WERI-Rb-1 (cell line): ENCODE measurements around the gene TMEM214.

ENCODE experiments used
- DNase-seq: peaks from one replicate; pipeline ENCODE4 v3.0.0-alpha.2; 2020
- H3K27ac ChIP-seq: fragments of 250-450 bp; sonication (Bioruptor Pico); 2 replicates; pipeline ENCODE4 v1.5.1; 2020; ENCODE audit warnings: mild to moderate bottlenecking, moderate library complexity
- H3K27me3 ChIP-seq: fragments of 250-450 bp; sonication (Bioruptor Pico); 2 replicates; pipeline ENCODE4 v1.5.1; 2021; ENCODE audit warnings: mild to moderate bottlenecking, low read depth, moderate library complexity; ENCODE audit not compliant: insufficient read depth, severe bottlenecking
- H3K36me3 ChIP-seq: fragments of 250-450 bp; sonication (Bioruptor Pico); 2 replicates; pipeline ENCODE4 v1.5.1; 2020; ENCODE audit warnings: mild to moderate bottlenecking, moderate library complexity
- H3K4me3 ChIP-seq: 2 replicates; pipeline ENCODE4 v1.5.1; 2011; ENCODE audit warnings: low read depth, mild to moderate bottlenecking, control low read depth, low read length
- H3K9me3 ChIP-seq: fragments of 250-450 bp; sonication (Bioruptor Pico); 2 replicates; pipeline ENCODE4 v1.5.1; 2021; ENCODE audit warnings: mild to moderate bottlenecking, moderate library complexity; ENCODE audit not compliant: severe bottlenecking
- TF ChIP-seq, protein P1 (sequence below): IDR thresholded peaks from 2 replicates; pipeline ENCODE4 v1.5.1; 2011; ENCODE audit warnings: low read depth, mild to moderate bottlenecking, control low read depth, inconsistent platforms, low read length

The TMEM214 gene

GRCh38 chr2:27019931-27020855 lies 12.6 kb upstream of the TMEM214 start:
- no peak for DNase-seq
- H3K27me3 ChIP-seq, result no peaks in the 10 kb centered on the region

GRCh38 chr2:27021253-27022049 lies 11.3 kb upstream of the TMEM214 start:
- H3K4me3 ChIP-seq, result no peak overlapping the region
- TF ChIP-seq, protein P1, sequence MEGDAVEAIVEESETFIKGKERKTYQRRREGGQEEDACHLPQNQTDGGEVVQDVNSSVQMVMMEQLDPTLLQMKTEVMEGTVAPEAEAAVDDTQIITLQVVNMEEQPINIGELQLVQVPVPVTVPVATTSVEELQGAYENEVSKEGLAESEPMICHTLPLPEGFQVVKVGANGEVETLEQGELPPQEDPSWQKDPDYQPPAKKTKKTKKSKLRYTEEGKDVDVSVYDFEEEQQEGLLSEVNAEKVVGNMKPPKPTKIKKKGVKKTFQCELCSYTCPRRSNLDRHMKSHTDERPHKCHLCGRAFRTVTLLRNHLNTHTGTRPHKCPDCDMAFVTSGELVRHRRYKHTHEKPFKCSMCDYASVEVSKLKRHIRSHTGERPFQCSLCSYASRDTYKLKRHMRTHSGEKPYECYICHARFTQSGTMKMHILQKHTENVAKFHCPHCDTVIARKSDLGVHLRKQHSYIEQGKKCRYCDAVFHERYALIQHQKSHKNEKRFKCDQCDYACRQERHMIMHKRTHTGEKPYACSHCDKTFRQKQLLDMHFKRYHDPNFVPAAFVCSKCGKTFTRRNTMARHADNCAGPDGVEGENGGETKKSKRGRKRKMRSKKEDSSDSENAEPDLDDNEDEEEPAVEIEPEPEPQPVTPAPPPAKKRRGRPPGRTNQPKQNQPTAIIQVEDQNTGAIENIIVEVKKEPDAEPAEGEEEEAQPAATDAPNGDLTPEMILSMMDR, result no peak
- H3K27me3 ChIP-seq, result no peaks in the 10 kb centered on the region
- H3K36me3 ChIP-seq, result peaks cover 39% of the 10 kb centered on the region
- H3K27ac ChIP-seq, result no peak overlapping the region
- DNase-seq, result no peak
- H3K9me3 ChIP-seq, result no peaks in the 10 kb centered on the region

More at GRCh38 chr2:27019931-27020855, 12.6 kb upstream of the TMEM214 start:
- Histone ChIP-seq H3K27ac (no peak overlapping the region), H3K9me3 (no peaks in the 10 kb centered on the region), H3K36me3 (peaks cover 28% of the 10 kb centered on the region), H3K4me3 (no peak overlapping the region)
- TF ChIP-seq, protein P1, result no peak

DNA sequence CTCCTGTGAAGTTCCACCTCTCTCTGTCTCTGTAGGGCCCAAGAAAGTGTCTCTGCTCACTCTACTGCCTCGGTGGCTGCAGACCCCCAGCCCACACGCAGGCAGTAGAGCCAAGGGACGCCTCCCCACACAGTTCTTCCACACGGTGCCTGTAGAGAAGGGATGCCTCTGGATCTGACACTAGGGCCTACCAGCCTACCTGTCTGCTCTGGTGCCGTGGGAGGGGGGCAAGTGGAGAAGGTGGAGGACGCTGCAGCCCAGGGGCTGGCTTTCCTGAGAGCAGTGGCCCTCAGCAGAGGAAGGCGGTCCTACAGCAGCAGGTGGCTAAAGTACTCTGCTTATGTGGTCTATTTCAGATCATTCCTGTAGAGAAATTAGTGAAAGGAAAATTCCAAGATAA lies 9.0 kb upstream of the TMEM214 start:
- H3K9me3 ChIP-seq, result no peaks in the 10 kb centered on the region
- H3K4me3 ChIP-seq, result no peak overlapping the region
- H3K27ac ChIP-seq, result no peak overlapping the region
- H3K36me3 ChIP-seq, result peaks cover 49% of the 10 kb centered on the region
- H3K27me3 ChIP-seq, result no peaks in the 10 kb centered on the region
- TF ChIP-seq, protein P1, result no peak
- no peak for DNase-seq

DNA sequence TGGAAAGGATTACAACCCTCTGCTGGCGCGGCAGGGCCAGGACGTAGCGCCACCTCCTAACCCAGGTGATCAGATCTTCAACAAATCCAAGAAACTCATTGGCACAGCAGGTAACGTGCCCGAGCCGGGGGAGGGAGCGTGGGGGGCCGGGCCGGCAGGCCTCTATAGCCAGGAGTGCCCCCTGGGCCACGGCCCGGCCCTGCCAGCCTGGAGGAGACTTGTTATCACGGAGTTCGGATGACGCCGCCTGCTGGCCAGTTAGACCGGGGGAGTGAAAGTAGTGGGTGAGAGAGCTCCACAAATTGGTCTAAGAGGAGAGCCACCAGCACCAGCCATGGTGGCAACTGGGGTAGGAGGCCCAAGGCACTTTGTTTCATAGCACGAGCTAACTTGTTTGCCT lies 8.6 kb upstream of the TMEM214 start:
- Histone ChIP-seq H3K27me3 (no peaks in the 10 kb centered on the region), H3K27ac (no peak overlapping the region), H3K9me3 (no peaks in the 10 kb centered on the region), H3K36me3 (peaks cover 53% of the 10 kb centered on the region), H3K4me3 (no peak overlapping the region)
- TF ChIP-seq, protein P1, result peak; percentile 27; the same call in 1 of the 2 replicates
- DNase-seq, result peak; percentile 53

- TF ChIP-seq, protein P1, result peak; percentile 52
- H3K27ac ChIP-seq, result no peak overlapping the region
- H3K9me3 ChIP-seq, result no peaks in the 10 kb centered on the region
- H3K36me3 ChIP-seq, result peaks cover 59% of the 10 kb centered on the region
- DNase-seq, result no peak
- no peaks in the 10 kb centered on the region for H3K27me3 ChIP-seq
- no peak overlapping the region for H3K4me3 ChIP-seq
Measured at GRCh38 chr2:27024812-27025211, 8.0 kb upstream of the TMEM214 start.
